Thyroid gland (tissue), 4 donors: Measurements from ENCODE around the gene CATSPER1. TPM values are rescaled to one million over a fixed set of nuclear protein-coding genes. Genes with fewer than 3 reads are reported as not detected.

ENCODE experiments used
- DNase-seq, 2 donors: peaks; one replicate each; pipeline ENCODE4 v3.0.0-alpha.2; 2019
- H3K27ac ChIP-seq, 3 donors: fragments of 200-600 bp; sonication (generic); 1 replicate in 2 of 3; 2 replicates in 1 of 3; pipeline ENCODE4 v1.5.1; 2016 to 2019; ENCODE audit warnings: mild to moderate bottlenecking in 1 of 3, moderate library complexity in 1 of 3
- H3K27me3 ChIP-seq: fragments of 200-600 bp; sonication (generic); one replicate; pipeline ENCODE4 v1.5.1; 2019
- H3K36me3 ChIP-seq, 2 donors: fragments of 200-600 bp; sonication (generic); one replicate each; pipeline ENCODE4 v1.5.1; 2016 to 2019
- H3K4me1 ChIP-seq, 2 donors: fragments of 200-600 bp; sonication (generic); one replicate each; pipeline ENCODE4 v1.5.1; 2017 to 2019
- H3K4me3 ChIP-seq, 3 donors: fragments of 200-600 bp; sonication (generic); replicated peaks in 1 of 3; 1 replicate in 2 of 3; 2 replicates in 1 of 3; pipeline ENCODE4 v1.5.1; 2016; ENCODE audit warnings: mild to moderate bottlenecking in 1 of 3
- H3K9me3 ChIP-seq: fragments of 200-600 bp; sonication (generic); one replicate; pipeline ENCODE4 v1.5.1; 2017
- POLR2A ChIP-seq, 2 donors: fragments of 450-650 bp; IDR thresholded peaks; one replicate each; pipeline ENCODE4 v1.6.1; 2017; ENCODE audit warnings: antibody characterized with exemption in 2 of 2, mild to moderate bottlenecking in 2 of 2, moderate library complexity in 1 of 2
- WGBS, 2 donors: methylation state at CpG; one replicate each; pipeline ENCODE4 v1.1.5; 2017; 5-methylcytosine and 5-hydroxymethylcytosine counted together
- intact Hi-C: fragments of 100-400 bp; cut with DNase I; formaldehyde crosslinking; loops from one replicate; pipeline ENCODE4 v1.15.1; 2023
- total RNA-seq, 4 donors: library from RNA; depleted of rRNA; stranded (reverse); fragments of >200 nt; gene quantifications; one replicate each; pipeline ENCODE4 v1.2.3, GENCODE V29; 2016
- TF ChIP-seq, protein P1 (sequence below), 6 experiments: fragments of 200-600 bp in 3 of 6; fragments of 450-650 bp in 3 of 6; sonication (generic) in 3 of 6; IDR thresholded peaks; one replicate each; pipeline ENCODE4 v1.5.1; 2016 to 2019; ENCODE audit warnings: antibody characterized with exemption in 6 of 6, mild to moderate bottlenecking in 2 of 6, inconsistent platforms in 1 of 6, moderate library complexity in 1 of 6

Gene CATSPER1
- total RNA-seq, 4 donors from 2014 or later, result not detected

DNA sequence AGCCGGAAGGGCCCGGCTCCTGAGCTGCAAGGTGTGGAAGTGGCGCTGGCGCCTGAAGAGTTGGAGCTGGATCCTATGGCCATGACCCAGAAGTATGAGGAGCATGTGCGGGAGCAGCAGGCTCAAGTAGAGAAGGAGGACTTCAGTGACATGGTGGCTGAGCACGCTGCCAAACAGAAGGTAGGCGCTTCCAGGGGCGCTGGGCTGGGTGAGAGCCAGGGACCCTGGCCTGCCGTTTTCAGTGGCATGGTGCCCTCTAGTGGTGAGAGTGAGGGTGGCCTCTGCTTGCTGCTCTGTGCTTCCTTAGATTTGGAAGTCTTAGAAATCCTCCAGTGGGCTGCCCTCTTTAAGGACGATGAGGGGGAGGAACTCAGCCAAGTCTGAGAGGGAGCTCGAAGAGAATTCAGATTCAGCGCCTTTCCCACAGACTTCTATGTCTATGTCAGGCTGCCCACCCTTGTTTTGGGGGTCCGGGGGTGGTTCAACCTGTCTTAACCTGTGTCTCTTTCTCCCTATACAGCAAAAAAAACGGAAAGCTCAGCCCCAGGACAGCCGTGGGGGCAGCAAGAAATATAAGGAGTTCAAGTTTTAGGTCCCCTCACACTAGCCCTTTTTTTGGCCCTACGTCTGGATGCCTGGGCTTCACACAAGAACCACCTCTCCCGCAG, 42.0 kb upstream of the CATSPER1 start:
- H3K4me1 ChIP-seq, result peaks cover 27 to 31% of the 10 kb centered on the region in 2 donors
- no peaks in the 10 kb centered on the region for H3K9me3 ChIP-seq
- DNase-seq, result peak; percentile 85
- H3K36me3 ChIP-seq, result peaks cover 49 to 54% of the 10 kb centered on the region in 2 donors
- no peaks in the 10 kb centered on the region for H3K27me3 ChIP-seq
- TF ChIP-seq POLR2A (IDR thresholded peaks at IDR 0.05), result no peak
- TF ChIP-seq, protein P1, sequence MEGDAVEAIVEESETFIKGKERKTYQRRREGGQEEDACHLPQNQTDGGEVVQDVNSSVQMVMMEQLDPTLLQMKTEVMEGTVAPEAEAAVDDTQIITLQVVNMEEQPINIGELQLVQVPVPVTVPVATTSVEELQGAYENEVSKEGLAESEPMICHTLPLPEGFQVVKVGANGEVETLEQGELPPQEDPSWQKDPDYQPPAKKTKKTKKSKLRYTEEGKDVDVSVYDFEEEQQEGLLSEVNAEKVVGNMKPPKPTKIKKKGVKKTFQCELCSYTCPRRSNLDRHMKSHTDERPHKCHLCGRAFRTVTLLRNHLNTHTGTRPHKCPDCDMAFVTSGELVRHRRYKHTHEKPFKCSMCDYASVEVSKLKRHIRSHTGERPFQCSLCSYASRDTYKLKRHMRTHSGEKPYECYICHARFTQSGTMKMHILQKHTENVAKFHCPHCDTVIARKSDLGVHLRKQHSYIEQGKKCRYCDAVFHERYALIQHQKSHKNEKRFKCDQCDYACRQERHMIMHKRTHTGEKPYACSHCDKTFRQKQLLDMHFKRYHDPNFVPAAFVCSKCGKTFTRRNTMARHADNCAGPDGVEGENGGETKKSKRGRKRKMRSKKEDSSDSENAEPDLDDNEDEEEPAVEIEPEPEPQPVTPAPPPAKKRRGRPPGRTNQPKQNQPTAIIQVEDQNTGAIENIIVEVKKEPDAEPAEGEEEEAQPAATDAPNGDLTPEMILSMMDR (IDR thresholded peaks at IDR 0.05), result peak; percentile 77 to 94 (median 80)
- intact Hi-C loops, result loop anchor here (5.0 kb wide), 1 partner anchor 64 kb away; no protein-coding TSS in a partner anchor
- no peak overlapping the region for H3K4me3 ChIP-seq
- 50 to 54% methylated on average over 17 of the region's 17 CpGs for WGBS, 2 donors
- H3K27ac ChIP-seq, result peak overlapping the region; percentile 92 to 98 (median 97)

DNA sequence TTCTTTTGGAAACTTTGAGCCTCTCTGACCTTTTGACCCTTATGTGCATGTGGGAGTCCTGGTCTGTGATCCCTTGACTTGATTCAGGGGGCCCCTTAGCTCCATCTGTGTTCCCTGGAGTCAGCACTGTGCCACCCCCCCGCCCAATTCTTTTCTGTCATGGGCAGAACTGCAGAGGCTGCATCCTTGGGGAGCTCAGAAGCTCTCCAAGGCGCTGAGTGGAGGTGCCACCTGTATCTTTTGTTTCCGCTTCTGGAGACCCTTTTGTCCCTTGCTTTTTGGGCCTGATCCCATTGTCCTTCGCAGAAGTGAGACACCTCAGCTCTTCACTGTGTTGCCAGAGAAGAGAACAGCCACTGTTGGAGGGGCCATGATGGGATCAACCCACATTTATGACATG, 41.4 kb upstream of the CATSPER1 start:
- WGBS, 2 donors, result 86 to 94% methylated on average over 4 of the region's 4 CpGs
- intact Hi-C loops, result loop anchor here (5.0 kb wide), 1 partner anchor 65 kb away; no protein-coding TSS in a partner anchor
- H3K36me3 ChIP-seq, result peaks cover 54 to 55% of the 10 kb centered on the region in 2 donors

DNA sequence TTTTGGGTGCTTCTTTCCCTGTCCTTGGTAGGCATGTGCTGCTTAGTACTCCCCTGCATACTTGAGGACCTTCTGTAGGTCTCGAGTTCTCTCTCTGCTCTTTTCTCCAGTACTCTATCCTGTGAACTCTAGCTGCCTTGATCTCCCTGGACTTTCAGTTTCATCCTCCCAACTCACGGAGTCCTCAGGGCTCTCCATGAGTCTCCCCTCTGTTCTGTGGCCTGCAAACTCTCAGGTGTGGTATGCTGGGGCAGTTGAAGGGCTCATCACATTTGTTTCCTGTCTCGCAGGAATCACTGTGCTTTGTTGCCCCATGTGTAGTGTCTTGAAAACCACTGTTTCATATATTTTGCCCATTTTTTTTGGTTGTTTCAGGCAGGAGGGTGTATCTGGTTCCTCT, 40.5 kb upstream of the CATSPER1 start:
- no peak for DNase-seq
- Histone ChIP-seq H3K4me1 (peaks cover 21 to 23% of the 10 kb centered on the region in 2 donors), H3K4me3 (no peak overlapping the region), H3K36me3 (peaks cover 60 to 64% of the 10 kb centered on the region in 2 donors), H3K27me3 (no peaks in the 10 kb centered on the region), H3K9me3 (no peaks in the 10 kb centered on the region), H3K27ac (peak overlapping the region in 1 of 3 donors; percentile 2)
- intact Hi-C loops, result loop anchor here (5.0 kb wide), 1 partner anchor 66 kb away; no protein-coding TSS in a partner anchor
- WGBS, 2 donors, result 86 to 91% methylated on average over 3 of the region's 3 CpGs
- TF ChIP-seq POLR2A (IDR thresholded peaks at IDR 0.05), result no peak
- TF ChIP-seq, protein P1 (IDR thresholded peaks at IDR 0.05), result no peak

More for the DNA sequence above, 41.4 kb upstream of the CATSPER1 start:
- Histone ChIP-seq H3K27me3 (no peaks in the 10 kb centered on the region), H3K4me3 (no peak overlapping the region), H3K4me1 (peaks cover 27 to 31% of the 10 kb centered on the region in 2 donors), H3K9me3 (no peaks in the 10 kb centered on the region), H3K27ac (peak overlapping the region in 2 of 3 donors; percentile 97 to 98)
- DNase-seq, result no peak
- TF ChIP-seq, protein P1 (IDR thresholded peaks at IDR 0.05), result no peak
- TF ChIP-seq POLR2A (IDR thresholded peaks at IDR 0.05), result no peak

DNA sequence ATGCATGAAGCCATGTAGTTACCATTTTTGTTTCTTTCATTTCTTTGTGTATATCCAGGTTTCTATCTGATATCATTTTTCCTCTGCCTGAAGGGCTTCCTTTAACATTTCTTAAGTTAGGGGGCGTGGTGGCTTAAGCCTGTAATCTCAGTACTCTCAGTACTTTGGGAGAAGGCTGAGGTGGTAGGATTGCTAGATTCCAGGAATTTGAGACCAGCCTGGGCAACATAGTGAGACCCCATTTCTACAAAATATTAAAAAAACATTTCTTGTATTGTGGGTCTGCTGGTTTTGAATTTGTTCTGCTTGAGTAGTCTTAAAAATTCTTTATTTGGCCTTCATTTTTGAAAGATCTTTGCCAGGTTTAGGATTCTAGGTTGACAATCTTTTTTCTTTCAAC, 38.3 kb upstream of the CATSPER1 start:
- intact Hi-C loops, result no loop called here
- no peak overlapping the region for H3K27ac ChIP-seq
- H3K27me3 ChIP-seq, result no peaks in the 10 kb centered on the region
- WGBS, 2 donors, result 100% methylated on average over 1 of the region's 1 CpG
- H3K4me3 ChIP-seq, result no peak overlapping the region
- H3K4me1 ChIP-seq, result peaks cover 12 to 19% of the 10 kb centered on the region in 2 donors
- peaks cover 82 to 85% of the 10 kb centered on the region in 2 donors for H3K36me3 ChIP-seq
- DNase-seq, result no peak
- TF ChIP-seq, protein P1 (IDR thresholded peaks at IDR 0.05), result no peak
- TF ChIP-seq POLR2A (IDR thresholded peaks at IDR 0.05), result no peak
- H3K9me3 ChIP-seq, result no peaks in the 10 kb centered on the region

DNA sequence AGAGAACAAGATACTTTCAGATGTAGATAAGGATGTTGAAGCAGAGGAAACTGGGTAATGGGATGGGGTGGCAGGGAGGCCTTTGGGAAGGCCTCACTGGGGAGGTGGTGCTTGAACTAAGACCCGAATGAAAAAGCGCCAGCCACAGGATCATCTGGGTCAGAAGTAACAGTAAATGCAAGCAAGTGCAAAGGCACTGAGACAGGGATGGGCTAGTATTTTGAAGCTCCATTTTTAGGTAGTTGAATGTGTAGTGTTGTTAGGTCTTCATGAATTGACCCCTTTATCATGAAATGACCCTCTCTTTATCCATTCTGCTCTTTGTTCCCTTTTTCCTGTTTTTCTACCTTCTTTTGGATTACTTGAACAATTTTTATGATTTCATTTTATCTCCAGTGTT, 37.6 kb upstream of the CATSPER1 start:
- Histone ChIP-seq H3K36me3 (peaks cover 88 to 90% of the 10 kb centered on the region in 2 donors), H3K27me3 (no peaks in the 10 kb centered on the region), H3K9me3 (no peaks in the 10 kb centered on the region), H3K4me3 (no peak overlapping the region), H3K4me1 (peaks cover 6 to 12% of the 10 kb centered on the region in 2 donors), H3K27ac (no peak overlapping the region)
- WGBS, 2 donors, result 93 to 97% methylated on average over 2 of the region's 2 CpGs
- intact Hi-C loops, result no loop called here
- TF ChIP-seq POLR2A (IDR thresholded peaks at IDR 0.05), result no peak
- TF ChIP-seq, protein P1 (IDR thresholded peaks at IDR 0.05), result no peak
- DNase-seq, result no peak
